GM10266 (cell line): ENCODE data around the gene PHKG2.

Experiments
- DNase-seq: peaks from one replicate; pipeline ENCODE4 v3.0.0; 2012; ENCODE audit errors: extremely low spot score
- TF ChIP-seq, protein P1 (sequence below): IDR thresholded peaks from 2 replicates; pipeline ENCODE4 v1.5.1; 2012; ENCODE audit warnings: mild to moderate bottlenecking, low read depth; ENCODE audit not compliant: control insufficient read depth, insufficient read depth; ENCODE audit errors: missing control alignments

The PHKG2 gene

GRCh38 chr16:30741461-30741914 lies 6.7 kb upstream of the PHKG2 start:
- DNase-seq: no peak

DNA sequence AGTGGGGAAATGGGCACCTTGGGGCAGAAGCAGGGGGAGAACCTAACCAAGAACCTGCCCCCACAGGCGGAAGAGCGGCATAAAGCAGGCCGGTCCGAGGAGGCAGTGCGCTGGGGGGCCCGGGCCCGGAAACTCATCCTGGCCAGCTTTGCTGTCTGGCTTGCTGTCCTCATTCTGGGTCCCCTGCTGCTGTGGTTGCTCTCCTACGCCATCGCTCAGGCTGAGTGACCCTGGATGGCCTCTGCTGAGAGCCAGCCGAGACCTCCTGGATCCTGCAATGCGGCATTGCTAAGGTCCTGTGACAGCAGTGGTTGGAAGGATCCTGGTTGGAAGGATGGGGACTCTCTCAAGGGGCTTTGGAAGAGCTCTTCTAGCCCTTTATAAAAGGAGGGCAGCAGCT lies 4.5 kb upstream of the PHKG2 start:
- TF ChIP-seq, protein P1, sequence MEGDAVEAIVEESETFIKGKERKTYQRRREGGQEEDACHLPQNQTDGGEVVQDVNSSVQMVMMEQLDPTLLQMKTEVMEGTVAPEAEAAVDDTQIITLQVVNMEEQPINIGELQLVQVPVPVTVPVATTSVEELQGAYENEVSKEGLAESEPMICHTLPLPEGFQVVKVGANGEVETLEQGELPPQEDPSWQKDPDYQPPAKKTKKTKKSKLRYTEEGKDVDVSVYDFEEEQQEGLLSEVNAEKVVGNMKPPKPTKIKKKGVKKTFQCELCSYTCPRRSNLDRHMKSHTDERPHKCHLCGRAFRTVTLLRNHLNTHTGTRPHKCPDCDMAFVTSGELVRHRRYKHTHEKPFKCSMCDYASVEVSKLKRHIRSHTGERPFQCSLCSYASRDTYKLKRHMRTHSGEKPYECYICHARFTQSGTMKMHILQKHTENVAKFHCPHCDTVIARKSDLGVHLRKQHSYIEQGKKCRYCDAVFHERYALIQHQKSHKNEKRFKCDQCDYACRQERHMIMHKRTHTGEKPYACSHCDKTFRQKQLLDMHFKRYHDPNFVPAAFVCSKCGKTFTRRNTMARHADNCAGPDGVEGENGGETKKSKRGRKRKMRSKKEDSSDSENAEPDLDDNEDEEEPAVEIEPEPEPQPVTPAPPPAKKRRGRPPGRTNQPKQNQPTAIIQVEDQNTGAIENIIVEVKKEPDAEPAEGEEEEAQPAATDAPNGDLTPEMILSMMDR: no peak
- DNase-seq: no peak

More at GRCh38 chr16:30741461-30741914, 6.7 kb upstream of the PHKG2 start:
- TF ChIP-seq, protein P1: no peak

DNA sequence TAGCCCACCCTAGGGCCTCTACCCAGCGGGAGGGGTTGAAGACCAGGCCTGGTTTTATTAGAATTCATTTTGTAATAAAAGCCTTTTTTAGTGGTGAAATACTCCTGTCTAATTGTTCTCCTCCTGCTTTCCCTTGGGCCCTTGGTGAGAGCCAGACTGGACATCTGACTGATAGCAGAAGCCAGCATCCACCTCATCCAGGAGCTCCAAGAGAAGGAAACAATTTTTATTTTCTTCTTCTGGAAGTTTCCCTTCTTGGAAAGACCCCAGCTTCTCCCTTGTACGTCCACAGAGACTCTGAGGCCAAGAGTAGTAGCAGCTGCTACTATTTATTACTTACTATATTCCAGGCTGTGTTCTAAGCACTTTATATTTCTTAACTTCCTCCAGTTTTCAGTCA lies 4.0 kb upstream of the PHKG2 start:
- no peak for DNase-seq
- TF ChIP-seq, protein P1: no peak

DNA sequence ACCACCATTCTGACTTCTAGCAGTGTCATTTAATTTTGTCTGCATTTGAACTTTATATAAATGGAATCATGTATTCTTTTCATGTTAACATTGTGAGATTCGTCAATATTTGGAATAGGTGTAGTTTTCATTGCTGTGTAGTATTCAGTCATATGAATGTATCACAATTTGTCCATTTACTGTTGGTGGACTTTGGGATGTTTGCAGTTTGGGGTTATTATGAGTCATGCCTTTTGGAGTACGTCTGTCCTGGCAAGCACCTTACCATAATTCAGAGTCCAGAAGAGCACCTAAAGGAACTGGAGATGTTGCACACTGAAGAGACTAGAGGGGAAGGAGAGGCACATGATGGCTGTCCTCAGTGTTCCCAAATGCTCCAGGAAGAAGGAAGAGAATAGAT lies 3.1 kb upstream of the PHKG2 start:
- DNase-seq: no peak
- TF ChIP-seq, protein P1: no peak

GRCh38 chr16:30746638-30747175 lies 1.5 kb upstream of the PHKG2 start:
- no peak for DNase-seq
- TF ChIP-seq, protein P1: no peak

GRCh38 chr16:30747331-30747730 lies 894 bp upstream of the PHKG2 start:
- no peak for DNase-seq
- TF ChIP-seq, protein P1: no peak

GRCh38 chr16:30748634-30749445 lies 615 bp downstream of the PHKG2 start:
- TF ChIP-seq, protein P1: no peak
- peak; percentile 64 for DNase-seq
